ENCODE results near the gene RPS19.

DNA sequence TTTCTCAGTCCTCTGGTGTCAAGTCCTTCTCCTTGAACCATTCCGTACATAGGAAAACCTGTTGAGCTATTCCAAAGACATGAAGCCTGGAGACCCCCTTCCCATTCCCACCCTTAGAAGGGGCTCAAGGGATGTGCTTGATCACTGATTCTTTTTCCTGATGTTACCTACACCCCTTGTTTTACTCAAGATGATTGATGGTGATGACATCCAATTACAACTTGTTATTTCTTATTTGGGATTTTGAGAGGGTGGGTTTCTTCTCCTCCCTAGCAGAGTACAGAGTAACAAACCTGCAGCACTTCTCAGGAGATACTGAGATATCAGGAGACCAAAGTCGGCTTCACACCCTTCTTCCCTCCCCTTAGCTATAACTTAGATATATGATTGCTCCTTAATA is 6.7 kb upstream of the RPS19 start:
- TF ChIP-seq POLR2A (IDR thresholded peaks at IDR 0.05; ENCODE audit: low read depth), result no peak
- TF ChIP-seq, protein P1, sequence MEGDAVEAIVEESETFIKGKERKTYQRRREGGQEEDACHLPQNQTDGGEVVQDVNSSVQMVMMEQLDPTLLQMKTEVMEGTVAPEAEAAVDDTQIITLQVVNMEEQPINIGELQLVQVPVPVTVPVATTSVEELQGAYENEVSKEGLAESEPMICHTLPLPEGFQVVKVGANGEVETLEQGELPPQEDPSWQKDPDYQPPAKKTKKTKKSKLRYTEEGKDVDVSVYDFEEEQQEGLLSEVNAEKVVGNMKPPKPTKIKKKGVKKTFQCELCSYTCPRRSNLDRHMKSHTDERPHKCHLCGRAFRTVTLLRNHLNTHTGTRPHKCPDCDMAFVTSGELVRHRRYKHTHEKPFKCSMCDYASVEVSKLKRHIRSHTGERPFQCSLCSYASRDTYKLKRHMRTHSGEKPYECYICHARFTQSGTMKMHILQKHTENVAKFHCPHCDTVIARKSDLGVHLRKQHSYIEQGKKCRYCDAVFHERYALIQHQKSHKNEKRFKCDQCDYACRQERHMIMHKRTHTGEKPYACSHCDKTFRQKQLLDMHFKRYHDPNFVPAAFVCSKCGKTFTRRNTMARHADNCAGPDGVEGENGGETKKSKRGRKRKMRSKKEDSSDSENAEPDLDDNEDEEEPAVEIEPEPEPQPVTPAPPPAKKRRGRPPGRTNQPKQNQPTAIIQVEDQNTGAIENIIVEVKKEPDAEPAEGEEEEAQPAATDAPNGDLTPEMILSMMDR (IDR thresholded peaks at IDR 0.05), result no peak
- no peak for TF ChIP-seq POLR2AphosphoS5 (IDR thresholded peaks at IDR 0.05)

Data from esophagus muscularis mucosa (tissue), 3 donors.